GM23338 (cell line): ENCODE data around the gene ANKRD11. TPM values are rescaled to one million over a fixed set of nuclear protein-coding genes. Genes with fewer than 3 reads are reported as not detected.

ENCODE experiments used
- CREB1 ChIP-seq: fragments of 250-450 bp; sonication (Bioruptor Pico); IDR thresholded peaks from 2 replicates; pipeline ENCODE4 v1.5.0; 2020; ENCODE audit warnings: low read depth, mild to moderate bottlenecking, moderate library complexity
- CTCF ChIP-seq, 2 experiments: fragments of 200-600 bp in 1 of 2; sonication (generic) in 1 of 2; conservative IDR thresholded peaks; 2 replicates each; pipeline versions ENCODE4 v1.5.1 to v1.6.1; 2016 to 2017; ENCODE audit warnings: antibody characterized with exemption in 2 of 2, low read depth in 2 of 2, mild to moderate bottlenecking in 2 of 2, moderate library complexity in 1 of 2
- ETS1 ChIP-seq: IDR thresholded peaks from 2 replicates; pipeline ENCODE4 v1.6.1; 2016; ENCODE audit warnings: antibody characterized with exemption
- EZH2 ChIP-seq: fragments of 200-600 bp; sonication (generic); IDR thresholded peaks from one replicate; pipeline ENCODE4 v1.8.0; 2017; ENCODE audit warnings: antibody characterized with exemption, mild to moderate bottlenecking, low read depth; ENCODE audit not compliant: unreplicated experiment
- NANOG ChIP-seq: IDR thresholded peaks from 2 replicates; pipeline ENCODE4 v1.6.1; 2016; ENCODE audit warnings: antibody characterized with exemption, borderline replicate concordance
- POLR2AphosphoS5 ChIP-seq: IDR thresholded peaks from 2 replicates; pipeline ENCODE4 v1.6.1; 2016; ENCODE audit warnings: antibody characterized with exemption, low read depth
- ZNF462 ChIP-seq: fragments of 250-450 bp; sonication (Bioruptor Pico); IDR thresholded peaks from 2 replicates; pipeline ENCODE4 v1.5.0; 2020; ENCODE audit warnings: mild to moderate bottlenecking, moderate library complexity
- polyA plus RNA-seq: library from polyadenylated mRNA; unstranded; fragments of >200 nt; fragmentation: Nextera tagmentation; extraction: Ambion mirVana; gene quantifications from 2 replicates; pipeline ENCODE4 v1.2.1, GENCODE V29; 2016
- total RNA-seq: library from RNA; depleted of rRNA; stranded (reverse); fragments of >200 nt; shearing (Covaris generic); gene quantifications from 2 replicates; pipeline ENCODE4 v1.2.3, GENCODE V29; 2014

The ANKRD11 gene
- total and polyA plus RNA-seq, 2 experiments from 2014 or later: 130 to 159 TPM

- TF ChIP-seq ZNF462 (CRISPR knock-in tag) (no peak), EZH2 (no peak), NANOG (no peak), CTCF (conservative IDR thresholded peaks at IDR 0.05; ENCODE audit: low read depth in 2 of 2) (no peak), ETS1 (no peak), POLR2AphosphoS5 (no peak), CREB1 (CRISPR knock-in tag) (no peak)
These were observed 40.5 kb downstream of the ANKRD11 start (continued) for GRCh38 chr16:89449726-89450335.
